DOHH2 (cell line): Measurements from ENCODE around the gene MAP3K10.

Source experiments
- H3F3A ChIP-seq: fragments of 200-600 bp; sonication (generic), shearing (Covaris generic); 2 replicates; pipeline ENCODE4 v1.6.0; 2016; ENCODE audit warnings: antibody characterized with exemption, mild to moderate bottlenecking; ENCODE audit not compliant: control insufficient read depth, insufficient read depth
- H3K27ac ChIP-seq: fragments of 200-600 bp; sonication (generic); 2 replicates; pipeline ENCODE4 v1.5.1; 2014; ENCODE audit warnings: low read depth, mild to moderate bottlenecking, low read length, moderate library complexity
- H3K27me3 ChIP-seq: fragments of 200-600 bp; sonication (generic); 2 replicates; pipeline ENCODE4 v1.6.1; 2014; ENCODE audit warnings: mild to moderate bottlenecking, low read length, mixed read lengths; ENCODE audit not compliant: control insufficient read depth
- H3K36me3 ChIP-seq: fragments of 200-600 bp; sonication (generic); 2 replicates; pipeline ENCODE4 v1.6.1; 2014; ENCODE audit warnings: mild to moderate bottlenecking, low read length, moderate library complexity, mixed read lengths; ENCODE audit not compliant: control insufficient read depth
- H3K4me1 ChIP-seq: fragments of 200-600 bp; sonication (generic); 2 replicates; pipeline ENCODE4 v1.6.1; 2014; ENCODE audit warnings: mild to moderate bottlenecking, low read length, mixed read lengths; ENCODE audit not compliant: control insufficient read depth
- H3K4me2 ChIP-seq: fragments of 200-600 bp; sonication (generic); 2 replicates; pipeline ENCODE4 v1.6.0; 2014; ENCODE audit warnings: mild to moderate bottlenecking, low read length, moderate library complexity
- H3K4me3 ChIP-seq: fragments of 200-600 bp; sonication (generic); 2 replicates; pipeline ENCODE4 v1.5.1; 2014; ENCODE audit warnings: mild to moderate bottlenecking, low read length, mixed read lengths
- H3K79me2 ChIP-seq: fragments of 200-600 bp; sonication (generic); 2 replicates; pipeline ENCODE4 v1.6.1; 2014; ENCODE audit warnings: mild to moderate bottlenecking, low read length, mixed read lengths; ENCODE audit not compliant: control insufficient read depth
- H3K9me2 ChIP-seq: fragments of 200-600 bp; sonication (generic); replicated peaks from 2 replicates; pipeline ENCODE4 v1.6.1; 2014; ENCODE audit warnings: mild to moderate bottlenecking, low read length, mixed read lengths; ENCODE audit not compliant: control insufficient read depth
- H3K9me3 ChIP-seq: fragments of 200-600 bp; sonication (generic); 2 replicates; pipeline ENCODE4 v1.6.1; 2014; ENCODE audit warnings: antibody characterized with exemption, low read length, mixed read lengths; ENCODE audit not compliant: control insufficient read depth, insufficient read depth
- H4K20me1 ChIP-seq: fragments of 200-600 bp; sonication (generic); 2 replicates; pipeline ENCODE4 v1.6.0; 2014; ENCODE audit warnings: low read depth, mild to moderate bottlenecking, antibody characterized with exemption, low read length, moderate library complexity; ENCODE audit not compliant: control insufficient read depth, insufficient read depth
- EZH2phosphoT487 ChIP-seq: fragments of 200-600 bp; sonication (generic); IDR thresholded peaks from 2 replicates; pipeline ENCODE4 v1.6.1; 2017; ENCODE audit warnings: borderline replicate concordance, mild to moderate bottlenecking, antibody characterized with exemption, low read length, moderate library complexity, mixed read lengths
- TF ChIP-seq, protein P1 (sequence below): fragments of 200-600 bp; sonication (generic); IDR thresholded peaks from one replicate; pipeline ENCODE4 v1.5.1; 2014; ENCODE audit warnings: antibody characterized with exemption, mild to moderate bottlenecking, low read depth, low read length; ENCODE audit not compliant: poor library complexity, severe bottlenecking

MAP3K10 gene

DNA sequence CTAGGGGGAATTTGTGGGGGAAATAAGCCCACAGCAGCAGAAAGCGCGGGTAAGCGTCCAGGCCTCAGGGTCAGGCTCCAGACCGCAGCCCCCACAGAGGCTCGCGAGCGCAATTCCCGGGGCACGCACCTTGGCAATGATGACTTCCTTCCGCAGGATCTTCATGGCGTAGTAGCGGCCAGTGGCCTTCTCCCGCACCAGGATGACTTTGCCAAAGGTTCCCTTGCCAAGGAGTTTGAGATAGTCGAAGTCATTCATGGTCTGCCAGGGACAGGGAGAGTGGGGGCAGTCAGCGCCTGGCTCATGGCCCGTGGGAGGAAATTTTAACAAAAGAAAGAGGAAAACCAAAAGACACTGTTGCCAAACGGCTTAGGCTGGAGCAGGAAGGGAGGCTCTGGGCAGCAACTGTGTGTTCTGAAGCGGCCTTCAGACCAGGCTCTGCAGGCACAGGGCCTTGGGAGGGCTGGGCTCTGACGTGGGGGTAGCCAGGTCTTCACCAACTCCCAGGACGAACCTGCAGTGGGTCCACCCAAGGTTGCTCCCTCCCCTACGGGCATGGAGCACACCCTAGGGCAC lies 50.7 kb downstream of the MAP3K10 start:
- no peaks in the 10 kb centered on the region for H3K9me3 ChIP-seq
- H4K20me1 ChIP-seq = no peaks in the 10 kb centered on the region
- H3K36me3 ChIP-seq = peaks cover 38% of the 10 kb centered on the region
- no peak overlapping the region for H3K27ac ChIP-seq
- H3F3A ChIP-seq = no peaks in the 10 kb centered on the region
- 0 out of 2 replicates have a peak, but pooled peaks cover 2% of the 10 kb centered on the region for H3K79me2 ChIP-seq
- H3K27me3 ChIP-seq = no peaks in the 10 kb centered on the region
- H3K4me3 ChIP-seq = no peak overlapping the region
- TF ChIP-seq EZH2phosphoT487 = no peak
- TF ChIP-seq, protein P1, sequence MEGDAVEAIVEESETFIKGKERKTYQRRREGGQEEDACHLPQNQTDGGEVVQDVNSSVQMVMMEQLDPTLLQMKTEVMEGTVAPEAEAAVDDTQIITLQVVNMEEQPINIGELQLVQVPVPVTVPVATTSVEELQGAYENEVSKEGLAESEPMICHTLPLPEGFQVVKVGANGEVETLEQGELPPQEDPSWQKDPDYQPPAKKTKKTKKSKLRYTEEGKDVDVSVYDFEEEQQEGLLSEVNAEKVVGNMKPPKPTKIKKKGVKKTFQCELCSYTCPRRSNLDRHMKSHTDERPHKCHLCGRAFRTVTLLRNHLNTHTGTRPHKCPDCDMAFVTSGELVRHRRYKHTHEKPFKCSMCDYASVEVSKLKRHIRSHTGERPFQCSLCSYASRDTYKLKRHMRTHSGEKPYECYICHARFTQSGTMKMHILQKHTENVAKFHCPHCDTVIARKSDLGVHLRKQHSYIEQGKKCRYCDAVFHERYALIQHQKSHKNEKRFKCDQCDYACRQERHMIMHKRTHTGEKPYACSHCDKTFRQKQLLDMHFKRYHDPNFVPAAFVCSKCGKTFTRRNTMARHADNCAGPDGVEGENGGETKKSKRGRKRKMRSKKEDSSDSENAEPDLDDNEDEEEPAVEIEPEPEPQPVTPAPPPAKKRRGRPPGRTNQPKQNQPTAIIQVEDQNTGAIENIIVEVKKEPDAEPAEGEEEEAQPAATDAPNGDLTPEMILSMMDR = no peak
- H3K4me1 ChIP-seq = no peaks in the 10 kb centered on the region
- H3K4me2 ChIP-seq = no peak overlapping the region
- no peaks in the 10 kb centered on the region for H3K9me2 ChIP-seq

DNA sequence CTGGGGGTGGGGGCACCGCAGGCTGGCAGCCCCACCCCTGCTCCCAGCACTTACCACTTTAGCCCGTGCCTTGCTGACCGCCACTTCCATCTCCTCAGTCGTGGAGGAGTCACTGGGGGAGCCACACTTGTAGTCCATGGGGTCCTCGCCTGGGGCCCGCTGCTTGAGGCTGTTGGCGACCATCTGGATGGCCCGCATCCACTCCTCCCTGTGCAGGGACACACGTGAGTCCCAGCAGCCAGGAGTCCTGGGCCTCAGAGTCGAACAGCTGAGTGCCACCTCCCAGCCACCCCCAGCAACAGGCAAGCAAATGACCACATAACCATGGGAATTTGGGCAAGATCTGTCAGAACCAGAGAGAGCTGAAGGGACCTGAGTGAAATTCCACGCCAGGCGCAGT lies 51.3 kb downstream of the MAP3K10 start:
- H3K9me3 ChIP-seq = no peaks in the 10 kb centered on the region
- no peak for TF ChIP-seq EZH2phosphoT487
- TF ChIP-seq, protein P1 = no peak
- H3K4me1 ChIP-seq = no peaks in the 10 kb centered on the region
- peaks cover 39% of the 10 kb centered on the region for H3K36me3 ChIP-seq
- H3K4me3 ChIP-seq = no peak overlapping the region
- H3K4me2 ChIP-seq = no peak overlapping the region
- no peaks in the 10 kb centered on the region for H3F3A ChIP-seq
- no peaks in the 10 kb centered on the region for H3K27me3 ChIP-seq
- H3K27ac ChIP-seq = no peak overlapping the region
- no peaks in the 10 kb centered on the region for H3K9me2 ChIP-seq
- 0 out of 2 replicates have a peak, but pooled peaks cover 2% of the 10 kb centered on the region for H3K79me2 ChIP-seq
- no peaks in the 10 kb centered on the region for H4K20me1 ChIP-seq

DNA sequence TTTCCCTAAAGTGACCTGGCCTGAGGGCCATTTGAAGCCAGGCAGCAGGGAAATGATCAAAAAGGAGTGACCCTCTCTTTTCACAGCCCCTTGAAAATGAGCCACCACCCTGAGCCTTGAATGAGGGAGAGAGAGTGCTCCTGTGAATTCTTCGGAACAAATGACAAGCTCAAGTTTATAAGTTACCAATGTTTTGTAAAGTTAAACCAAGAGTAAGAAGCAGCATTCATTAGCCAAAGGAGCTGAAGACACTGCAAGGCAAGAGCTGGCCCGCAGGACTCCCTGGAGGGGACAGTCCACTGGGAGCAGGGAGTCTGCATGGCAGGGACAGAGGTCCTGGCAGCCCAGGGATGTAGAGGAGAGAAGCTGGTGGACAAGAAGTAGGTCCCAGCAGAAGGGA lies 52.0 kb downstream of the MAP3K10 start:
- Histone ChIP-seq H3F3A (no peaks in the 10 kb centered on the region), H3K79me2 (0 out of 2 replicates have a peak, but pooled peaks cover 2% of the 10 kb centered on the region), H3K4me1 (no peaks in the 10 kb centered on the region), H3K27ac (no peak overlapping the region), H4K20me1 (no peaks in the 10 kb centered on the region), H3K27me3 (no peaks in the 10 kb centered on the region), H3K9me3 (no peaks in the 10 kb centered on the region), H3K9me2 (no peaks in the 10 kb centered on the region), H3K4me2 (no peak overlapping the region), H3K4me3 (no peak overlapping the region), H3K36me3 (peaks cover 34% of the 10 kb centered on the region)
- TF ChIP-seq, protein P1 = no peak
- no peak for TF ChIP-seq EZH2phosphoT487
